ENCODE results near the gene MANEA.
"Not testable (repeated sequence)": the region's sequence is repeated elsewhere in the genome, so short reads cannot be mapped to it uniquely, and the experiment has no call there.

The MANEA gene

DNA sequence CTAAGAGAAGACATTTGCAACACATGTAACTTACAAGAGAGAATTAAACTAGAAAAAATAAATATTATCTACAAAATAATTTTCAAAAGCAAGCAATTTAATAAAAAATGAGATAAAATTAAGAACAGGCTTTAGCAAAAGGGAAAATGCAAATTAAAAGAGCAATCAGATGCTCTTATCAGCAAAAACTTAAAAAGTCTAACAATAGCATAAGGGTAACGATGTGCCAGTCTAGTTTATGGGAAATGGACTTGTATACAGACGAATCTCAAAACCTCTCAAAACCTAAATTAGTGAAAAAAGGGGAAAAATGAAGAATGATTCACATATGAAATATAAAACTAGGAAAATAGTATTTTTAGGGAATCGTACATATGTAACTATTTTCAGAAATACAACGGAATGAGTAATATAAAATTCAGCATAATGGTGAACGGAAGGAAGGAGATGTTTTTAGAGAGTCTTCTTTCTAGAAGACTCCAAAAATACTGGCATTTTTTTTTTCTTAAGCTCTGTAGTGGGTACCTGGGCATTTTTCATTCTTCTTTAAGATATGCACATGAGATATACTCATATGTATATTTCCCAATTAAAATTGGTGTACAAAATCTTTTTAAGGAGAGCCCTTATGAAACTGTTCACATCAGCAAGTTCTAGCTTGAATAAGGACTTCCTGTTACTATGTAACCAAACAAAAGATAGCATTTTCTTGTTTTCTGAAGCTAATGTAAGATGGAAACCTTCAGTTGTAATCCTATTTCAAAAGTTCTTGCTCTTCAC lies 927 bp upstream of the MANEA start:
- peak; percentile 45 for ATAC-seq
- TF ChIP-seq OSR1 (CRISPR knock-in tag; IDR thresholded peaks at IDR 0.05) = no peak
- no peak for TF ChIP-seq PATZ1 (CRISPR knock-in tag; IDR thresholded peaks at IDR 0.05; ENCODE audit: borderline replicate concordance)
- no peak for TF ChIP-seq ZNF8 (CRISPR knock-in tag; IDR thresholded peaks at IDR 0.05)
- no peak for TF ChIP-seq ZC3H10 (CRISPR knock-in tag; IDR thresholded peaks at IDR 0.05)
- TF ChIP-seq PPARA (CRISPR knock-in tag; IDR thresholded peaks at IDR 0.05; ENCODE audit: borderline replicate concordance) = no peak
- TF ChIP-seq TCF4 (CRISPR knock-in tag; IDR thresholded peaks at IDR 0.05; ENCODE audit: borderline replicate concordance) = no peak
- no peak for TF ChIP-seq RARB (CRISPR knock-in tag; IDR thresholded peaks at IDR 0.05)
- no peak for TF ChIP-seq ESRRG (CRISPR knock-in tag; IDR thresholded peaks at IDR 0.05)

GRCh38 chr6:95576998-95577303 lies 384 bp upstream of the MANEA start:
- TF ChIP-seq ISL1 (CRISPR knock-in tag; IDR thresholded peaks at IDR 0.05) (no peak), CREB5 (CRISPR knock-in tag; IDR thresholded peaks at IDR 0.05; ENCODE audit: low read depth) (no peak), ZFP30 (CRISPR knock-in tag; IDR thresholded peaks at IDR 0.05) (no peak), ZNF8 (CRISPR knock-in tag; IDR thresholded peaks at IDR 0.05) (no peak), RARB (CRISPR knock-in tag; IDR thresholded peaks at IDR 0.05) (no peak), ARNTL (CRISPR knock-in tag; IDR thresholded peaks at IDR 0.05; ENCODE audit: borderline replicate concordance, low read depth) (no peak), PPARA (CRISPR knock-in tag; IDR thresholded peaks at IDR 0.05; ENCODE audit: borderline replicate concordance) (no peak)
- TF ChIP-seq, protein P1, sequence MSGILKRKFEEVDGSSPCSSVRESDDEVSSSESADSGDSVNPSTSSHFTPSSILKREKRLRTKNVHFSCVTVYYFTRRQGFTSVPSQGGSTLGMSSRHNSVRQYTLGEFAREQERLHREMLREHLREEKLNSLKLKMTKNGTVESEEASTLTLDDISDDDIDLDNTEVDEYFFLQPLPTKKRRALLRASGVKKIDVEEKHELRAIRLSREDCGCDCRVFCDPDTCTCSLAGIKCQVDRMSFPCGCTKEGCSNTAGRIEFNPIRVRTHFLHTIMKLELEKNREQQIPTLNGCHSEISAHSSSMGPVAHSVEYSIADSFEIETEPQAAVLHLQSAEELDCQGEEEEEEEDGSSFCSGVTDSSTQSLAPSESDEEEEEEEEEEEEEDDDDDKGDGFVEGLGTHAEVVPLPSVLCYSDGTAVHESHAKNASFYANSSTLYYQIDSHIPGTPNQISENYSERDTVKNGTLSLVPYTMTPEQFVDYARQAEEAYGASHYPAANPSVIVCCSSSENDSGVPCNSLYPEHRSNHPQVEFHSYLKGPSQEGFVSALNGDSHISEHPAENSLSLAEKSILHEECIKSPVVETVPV (CRISPR knock-in tag; IDR thresholded peaks at IDR 0.05) = no peak
- 0 out of 3 replicates have a peak, but pooled peaks have one; percentile 1 for ATAC-seq

DNA sequence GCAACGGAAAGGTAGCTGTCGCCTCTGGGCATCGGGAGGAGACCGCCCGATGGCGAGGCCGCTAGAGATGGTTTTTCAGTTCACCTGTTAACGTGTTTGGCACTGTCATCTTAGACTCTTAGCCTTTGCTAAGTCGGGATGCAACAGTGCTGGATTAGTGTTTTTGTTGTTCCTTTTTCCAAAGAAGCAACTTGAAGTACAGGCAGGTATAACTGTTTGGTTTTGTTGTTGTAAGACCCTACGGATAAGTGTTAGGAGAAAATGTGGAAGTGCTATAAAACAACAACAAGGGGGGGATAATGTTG lies 723 bp downstream of the MANEA start:
- TF ChIP-seq, protein P2, sequence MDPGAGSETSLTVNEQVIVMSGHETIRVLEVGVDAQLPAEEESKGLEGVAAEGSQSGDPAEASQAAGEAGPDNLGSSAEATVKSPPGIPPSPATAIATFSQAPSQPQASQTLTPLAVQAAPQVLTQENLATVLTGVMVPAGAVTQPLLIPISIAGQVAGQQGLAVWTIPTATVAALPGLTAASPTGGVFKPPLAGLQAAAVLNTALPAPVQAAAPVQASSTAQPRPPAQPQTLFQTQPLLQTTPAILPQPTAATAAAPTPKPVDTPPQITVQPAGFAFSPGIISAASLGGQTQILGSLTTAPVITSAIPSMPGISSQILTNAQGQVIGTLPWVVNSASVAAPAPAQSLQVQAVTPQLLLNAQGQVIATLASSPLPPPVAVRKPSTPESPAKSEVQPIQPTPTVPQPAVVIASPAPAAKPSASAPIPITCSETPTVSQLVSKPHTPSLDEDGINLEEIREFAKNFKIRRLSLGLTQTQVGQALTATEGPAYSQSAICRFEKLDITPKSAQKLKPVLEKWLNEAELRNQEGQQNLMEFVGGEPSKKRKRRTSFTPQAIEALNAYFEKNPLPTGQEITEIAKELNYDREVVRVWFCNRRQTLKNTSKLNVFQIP (CRISPR knock-in tag; IDR thresholded peaks at IDR 0.05; ENCODE audit: borderline replicate concordance, low read depth) = no peak
- TF ChIP-seq PPARA (CRISPR knock-in tag; IDR thresholded peaks at IDR 0.05; ENCODE audit: borderline replicate concordance) = no peak
- TF ChIP-seq ZFP30 (CRISPR knock-in tag; IDR thresholded peaks at IDR 0.05) = no peak
- no peak for TF ChIP-seq RARB (CRISPR knock-in tag; IDR thresholded peaks at IDR 0.05)
- ATAC-seq = peak; percentile 36

GRCh38 chr6:95581073-95581472 lies 3.7 kb downstream of the MANEA start:
- ATAC-seq = no peak
- TF ChIP-seq TSHZ2 (CRISPR knock-in tag; IDR thresholded peaks at IDR 0.05) (no peak), ISL1 (CRISPR knock-in tag; IDR thresholded peaks at IDR 0.05) (no peak)

- ATAC-seq = not testable (repeated sequence)
Measured at GRCh38 chr6:95584226-95584625, 6.9 kb downstream of the MANEA start.
